NCI-H226 (cell line): ENCODE measurements around the gene CNOT6.
A peak's percentile ranks its signal among the peaks of the same experiment; 100 is the strongest.

Source experiments
- DNase-seq: peaks from one replicate; pipeline ENCODE4 v3.0.0-alpha.2; 2015

The CNOT6 gene

GRCh38 chr5:180602481-180603075 is 108.4 kb downstream of the CNOT6 start:
- no peak for DNase-seq

- no peak for DNase-seq
Observed at GRCh38 chr5:180603076-180603594, 109.0 kb downstream of the CNOT6 start.

DNA sequence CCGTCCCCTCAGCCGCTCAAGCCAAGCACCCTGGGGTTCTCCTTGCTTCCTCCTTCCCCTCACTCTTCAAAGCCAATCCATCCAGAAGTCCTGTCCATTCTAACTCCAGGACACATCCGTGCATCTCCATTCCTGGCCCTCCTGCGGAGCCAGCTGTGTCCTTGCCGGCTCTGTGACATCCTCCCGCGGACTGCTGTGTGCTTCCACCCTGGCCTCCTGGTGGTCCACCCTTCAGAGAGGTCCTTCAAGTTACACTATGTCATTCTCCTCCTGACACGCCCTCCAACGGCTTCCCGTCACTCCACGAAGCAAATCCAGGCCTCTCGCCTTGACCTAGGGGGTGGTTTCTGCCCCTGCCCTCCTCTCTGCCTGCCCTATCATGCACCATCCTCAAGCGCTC is 110.1 kb downstream of the CNOT6 start:
- no peak for DNase-seq

GRCh38 chr5:180605554-180606214 is 111.5 kb downstream of the CNOT6 start:
- peak; percentile 3 for DNase-seq

DNA sequence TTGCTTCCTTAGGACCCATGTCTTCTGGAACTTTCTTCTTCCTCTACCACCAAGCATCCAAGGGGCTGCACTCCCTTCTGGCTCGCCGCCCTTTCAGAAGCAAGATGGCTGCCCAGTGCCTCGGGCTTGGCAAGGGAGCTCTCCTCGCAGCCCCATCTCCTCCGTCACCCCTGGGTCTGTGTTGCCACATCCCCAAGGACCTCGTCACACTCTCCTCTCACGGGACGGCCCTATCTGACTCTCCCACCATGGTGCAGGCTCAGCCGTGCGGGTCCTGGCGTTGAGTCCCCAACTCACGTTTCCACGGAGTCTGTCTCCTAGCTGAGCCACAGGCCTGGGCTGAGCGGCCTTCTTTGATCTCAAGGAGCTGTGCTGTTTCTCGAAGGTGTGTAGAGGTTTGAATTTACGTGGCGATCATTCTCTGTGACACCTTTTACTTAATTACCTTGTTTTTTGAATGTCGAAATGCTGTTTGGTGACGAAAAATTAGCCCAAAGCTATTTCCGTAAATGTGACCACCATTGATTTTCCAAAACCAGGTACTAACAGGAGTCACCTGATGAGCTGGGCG is 112.1 kb downstream of the CNOT6 start:
- DNase-seq: no peak

GRCh38 chr5:180607861-180608571 is 113.8 kb downstream of the CNOT6 start:
- DNase-seq: peak; percentile 50

DNA sequence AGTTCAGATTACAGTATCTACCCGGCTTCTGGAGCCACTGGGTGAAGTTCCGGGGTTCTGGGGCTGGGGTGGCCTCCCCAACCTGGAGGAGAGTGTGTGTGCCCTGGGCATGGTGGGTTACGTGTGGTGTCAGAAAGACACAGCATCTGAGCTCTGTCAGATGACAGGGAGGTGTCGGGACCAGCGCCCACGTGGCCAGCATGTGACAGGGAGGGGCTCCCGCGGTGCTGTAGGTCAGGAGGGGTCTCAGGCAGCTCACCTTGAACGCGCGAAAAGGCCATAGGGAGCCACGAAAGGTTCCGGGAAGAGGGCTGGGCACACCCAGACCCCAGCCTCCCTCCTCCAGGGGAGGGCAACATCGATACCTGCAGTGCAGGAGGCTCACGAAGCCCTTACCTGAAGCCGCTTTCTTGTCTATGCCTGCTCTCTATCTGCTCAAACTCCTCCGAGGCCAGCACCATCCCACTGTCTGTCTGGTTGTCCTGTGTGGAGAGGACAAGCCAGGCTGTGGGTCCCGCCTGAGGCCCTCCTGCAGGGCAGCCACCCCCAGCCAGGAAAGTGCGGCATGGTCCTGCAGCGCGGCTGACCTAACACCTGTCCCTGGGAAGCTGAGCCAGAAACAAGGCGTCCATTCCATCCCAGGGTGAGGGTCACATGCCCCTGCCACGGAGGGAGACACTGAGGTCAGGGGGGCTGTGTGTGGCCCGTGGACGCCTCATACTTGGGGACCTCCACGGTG is 114.6 kb downstream of the CNOT6 start:
- DNase-seq: no peak

- no peak for DNase-seq
Observed at GRCh38 chr5:180609386-180609785, 115.2 kb downstream of the CNOT6 start.

DNA sequence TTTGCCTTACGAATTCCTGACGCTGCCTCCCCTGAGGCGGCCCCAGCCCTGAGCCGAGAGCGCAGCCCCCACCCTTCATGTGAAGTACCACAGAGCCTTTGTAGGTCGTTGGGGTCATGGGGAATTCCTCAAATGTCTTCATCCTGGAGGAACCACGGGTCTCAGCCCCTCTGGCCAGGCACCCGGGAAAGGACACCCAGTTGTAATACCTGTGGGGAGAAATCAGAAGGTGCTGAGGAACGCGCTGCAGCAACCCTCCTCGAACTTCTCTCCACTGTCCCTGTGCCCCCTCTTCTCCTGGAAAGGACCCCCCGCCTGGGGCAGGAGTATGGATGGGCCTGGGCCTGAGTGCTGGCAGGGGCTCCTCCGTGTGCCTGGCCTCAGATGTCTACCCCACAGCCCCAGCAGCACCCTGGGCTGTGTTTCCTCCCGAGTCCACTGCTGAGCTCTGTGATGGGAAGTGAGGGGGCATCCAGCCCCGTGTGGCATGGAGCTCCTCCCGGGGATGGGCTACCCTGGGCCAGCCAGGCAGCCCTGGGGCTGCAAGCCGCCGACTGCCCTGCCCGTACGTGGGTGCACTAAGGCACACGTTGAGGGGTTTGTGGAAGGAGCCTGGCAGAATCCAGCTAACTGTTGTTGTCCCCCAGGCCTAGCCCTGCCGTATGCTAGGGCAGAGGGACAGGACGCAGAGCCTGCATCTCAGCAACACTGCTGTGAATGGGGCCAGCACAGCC is 115.8 kb downstream of the CNOT6 start:
- no peak for DNase-seq

- no peak for DNase-seq
Observed at GRCh38 chr5:180611140-180611850, 117.1 kb downstream of the CNOT6 start.

DNA sequence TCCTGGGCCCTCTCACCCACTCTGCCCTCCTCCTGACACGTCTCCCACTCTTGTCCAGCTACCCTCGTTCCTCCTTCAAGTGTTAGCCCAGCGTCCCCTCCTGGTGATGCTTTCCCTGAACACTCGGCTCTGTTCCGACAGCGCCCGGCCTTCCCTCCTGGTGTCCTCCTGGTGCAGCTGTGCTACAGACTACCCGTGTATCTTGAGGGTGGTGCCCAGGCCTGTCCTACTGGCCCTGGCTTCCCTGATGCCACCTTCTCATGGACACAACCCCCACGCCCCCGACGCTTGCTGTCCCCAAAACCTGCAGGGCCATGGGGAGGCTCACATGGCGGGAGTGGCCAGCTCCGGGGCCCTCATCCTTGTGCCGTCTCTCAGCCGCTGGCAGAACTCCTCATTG is 118.5 kb downstream of the CNOT6 start:
- DNase-seq: no peak

- DNase-seq: no peak
Observed at GRCh38 chr5:180613188-180613813, 119.1 kb downstream of the CNOT6 start.

DNA sequence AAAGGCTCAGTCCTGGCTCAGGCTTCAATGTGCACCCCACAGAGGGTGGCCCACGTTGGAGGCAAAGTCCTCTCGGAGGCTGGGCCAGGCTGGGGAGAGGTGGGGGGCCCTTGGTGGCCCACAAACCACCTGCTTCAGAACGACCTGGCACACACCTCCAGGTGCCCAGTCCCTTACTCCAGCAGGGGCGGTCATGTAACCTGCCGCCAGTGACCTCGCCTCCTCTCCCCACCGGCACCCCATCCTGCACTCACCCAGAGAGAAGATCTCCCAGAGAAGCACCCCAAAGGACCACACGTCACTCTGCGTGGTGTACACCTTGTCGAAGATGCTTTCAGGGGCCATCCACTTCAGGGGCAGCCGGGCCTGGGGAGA is 119.6 kb downstream of the CNOT6 start:
- DNase-seq: no peak

DNA sequence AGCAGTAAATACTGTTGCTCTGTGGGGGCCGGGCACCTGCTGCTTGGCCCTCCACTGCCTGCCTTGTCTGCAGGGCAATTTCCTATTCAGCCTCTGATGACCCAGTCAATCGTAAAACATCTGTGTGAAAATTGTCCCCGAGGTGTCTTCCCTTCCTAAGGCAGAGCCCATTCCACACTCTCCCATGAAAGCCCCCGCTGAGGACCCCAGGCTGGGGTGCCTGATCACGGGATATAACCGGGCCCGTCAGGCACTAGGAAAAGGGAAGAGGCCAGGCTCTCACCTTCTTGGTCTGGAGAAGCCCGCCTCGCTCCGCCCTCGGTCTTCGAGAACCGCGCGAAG is 124.3 kb downstream of the CNOT6 start:
- DNase-seq: no peak

DNA sequence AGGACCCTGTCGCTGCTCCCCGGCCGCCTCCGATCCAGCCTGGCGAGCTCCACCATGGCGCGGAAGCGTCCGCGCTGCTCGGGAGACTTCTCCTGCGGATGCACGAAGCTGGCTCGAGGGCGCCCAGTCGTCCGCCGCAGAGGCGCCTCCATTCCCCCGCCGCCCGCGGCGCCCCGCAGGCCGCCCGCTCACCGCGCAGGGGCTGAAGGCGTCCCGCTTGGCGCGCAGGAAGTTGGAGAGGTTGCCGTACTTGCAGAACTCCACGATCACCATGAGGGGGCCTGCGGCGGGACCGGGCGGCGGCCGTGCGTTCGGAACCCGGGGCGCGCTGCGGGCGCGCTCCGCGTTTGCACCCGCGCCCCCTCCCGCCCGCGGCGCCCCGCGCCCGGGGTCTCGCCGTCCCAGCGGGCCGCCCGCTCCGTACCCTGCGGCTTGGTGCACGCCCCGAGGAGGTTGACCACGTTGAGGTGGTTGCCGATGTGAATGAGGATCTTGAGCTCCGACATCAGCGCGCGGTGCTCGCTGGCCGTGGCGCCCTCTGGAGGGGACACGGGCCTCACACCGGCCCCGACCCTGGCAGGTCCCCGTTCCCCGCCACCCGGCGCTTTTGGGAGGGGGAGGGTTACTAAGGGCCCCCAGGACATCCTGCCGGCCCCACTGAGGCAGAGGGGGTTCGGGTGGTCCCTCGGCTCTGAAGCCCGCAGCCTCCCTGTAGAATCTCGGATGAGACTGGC is 124.8 kb downstream of the CNOT6 start:
- DNase-seq: no peak

DNA sequence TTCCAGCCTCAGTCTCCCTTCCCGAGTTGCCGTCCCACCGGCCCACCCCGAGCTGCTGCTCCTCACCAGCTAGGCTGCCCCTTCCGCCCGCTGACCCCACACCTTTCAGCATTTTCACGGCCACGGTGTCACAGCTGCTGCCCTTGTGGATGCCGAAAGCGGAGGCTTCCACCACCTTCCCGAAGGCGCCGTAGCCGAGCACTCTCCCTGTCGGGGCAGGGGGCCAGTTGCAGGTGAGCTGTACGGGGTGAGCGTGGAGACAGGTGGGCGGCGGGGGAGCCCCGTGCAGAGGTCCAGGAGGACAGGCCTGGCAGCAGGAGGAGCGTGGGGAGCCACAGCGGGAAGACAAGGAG is 125.4 kb downstream of the CNOT6 start:
- no peak for DNase-seq

GRCh38 chr5:180620014-180620413 is 125.8 kb downstream of the CNOT6 start:
- no peak for DNase-seq

DNA sequence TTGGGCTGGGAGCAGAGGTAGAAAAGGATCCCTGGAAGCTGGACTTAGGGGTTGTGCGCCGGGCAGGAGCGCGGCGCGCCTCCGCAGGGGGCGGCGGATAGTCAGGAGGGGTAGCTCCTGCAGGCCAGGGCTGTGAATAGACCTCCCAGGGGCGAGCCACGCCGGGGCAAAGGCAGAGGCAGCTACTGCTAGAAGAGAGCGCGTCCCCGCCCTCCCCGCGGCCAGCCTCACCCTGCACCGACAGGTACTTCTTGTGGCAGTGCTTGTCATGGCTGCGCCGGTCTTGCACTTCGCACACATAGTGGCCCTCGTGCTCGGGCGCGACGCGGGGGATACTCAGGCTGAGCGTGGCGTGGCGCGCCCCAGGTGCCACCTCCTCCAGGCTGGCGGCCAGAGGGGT is 127.1 kb downstream of the CNOT6 start:
- no peak for DNase-seq

DNA sequence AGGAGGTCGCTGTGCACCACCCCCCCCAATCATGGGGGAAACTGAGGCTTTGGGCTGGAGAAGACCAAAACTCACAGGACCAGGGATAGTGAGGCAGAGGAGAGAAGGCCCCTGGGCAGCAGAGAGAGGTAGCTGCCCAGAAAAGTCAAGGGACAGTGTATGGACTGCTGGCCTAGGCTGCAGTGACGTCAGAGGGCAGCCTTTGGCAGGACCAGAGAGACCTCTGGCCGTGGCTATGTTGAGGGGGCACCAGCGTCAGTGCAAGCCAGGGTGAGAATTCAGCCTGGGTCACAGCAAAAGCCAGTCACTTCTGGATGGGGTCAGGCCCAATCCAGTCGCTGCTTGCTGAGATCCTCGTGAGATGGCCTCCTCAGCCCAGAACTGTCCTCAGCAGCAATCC is 128.7 kb downstream of the CNOT6 start:
- no peak for DNase-seq

GRCh38 chr5:180623411-180623834 is 129.2 kb downstream of the CNOT6 start:
- DNase-seq: no peak

DNA sequence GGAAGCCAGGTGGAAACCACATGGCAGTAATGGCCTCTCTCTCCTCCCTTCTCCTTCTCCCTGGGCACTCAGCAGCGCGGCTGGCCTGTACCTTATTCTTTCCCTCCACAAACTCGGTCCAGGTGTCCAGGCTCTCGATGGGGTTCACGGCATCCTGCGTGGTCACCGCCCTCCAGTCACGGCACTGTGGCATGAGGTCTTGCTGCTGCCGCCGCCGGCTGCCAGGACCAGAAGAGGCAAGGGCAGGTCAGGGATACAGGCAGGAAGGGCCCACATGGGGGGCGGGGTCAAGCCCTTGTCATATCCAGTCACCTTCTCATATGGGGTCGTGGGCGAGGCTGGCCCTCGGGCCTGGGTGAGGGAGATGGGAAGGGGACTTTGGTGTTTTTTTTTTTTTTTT is 129.7 kb downstream of the CNOT6 start:
- DNase-seq: no peak
